Stimulated activated CD8-positive, alpha-beta memory T cell treated with anti-CD3 and anti-CD28 coated beads, Interleukin-15, amount 100 ng/mL, for 4 hours (primary cell): ENCODE measurements around the gene SLC9A9.

Experiments used
- DNase-seq, 2 donors: peaks; one replicate each; pipeline ENCODE4 v3.0.0-alpha.2; 2020; ENCODE audit warnings: low read depth in 2 of 2

SLC9A9 gene

GRCh38 chr3:143843587-143843986, 4.7 kb downstream of the SLC9A9 start:
- DNase-seq, result no peak

DNA sequence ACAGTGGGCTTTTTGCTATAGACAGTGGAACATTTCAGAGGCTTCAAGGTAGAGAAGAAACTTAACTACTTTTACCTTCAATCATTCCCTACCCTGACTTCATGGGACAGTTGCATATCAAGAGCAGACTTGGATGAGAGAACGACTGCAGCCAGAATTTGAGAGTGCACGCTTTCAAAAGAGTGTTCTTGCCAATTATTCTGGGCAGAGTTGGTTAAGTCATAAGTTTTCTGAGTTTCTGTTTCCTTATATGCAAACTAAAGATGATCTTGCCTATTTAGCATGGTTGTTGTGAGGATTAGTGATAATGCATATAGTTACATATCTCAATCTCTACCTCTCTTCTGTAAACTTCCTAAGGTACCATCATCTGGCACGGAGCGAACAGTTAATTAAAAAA, 7.6 kb downstream of the SLC9A9 start:
- no peak for DNase-seq

- no peak for DNase-seq
Observed at GRCh38 chr3:143839980-143840379, 8.3 kb downstream of the SLC9A9 start.

- no peak for DNase-seq
Observed at GRCh38 chr3:143837076-143837475, 11.2 kb downstream of the SLC9A9 start.

DNA sequence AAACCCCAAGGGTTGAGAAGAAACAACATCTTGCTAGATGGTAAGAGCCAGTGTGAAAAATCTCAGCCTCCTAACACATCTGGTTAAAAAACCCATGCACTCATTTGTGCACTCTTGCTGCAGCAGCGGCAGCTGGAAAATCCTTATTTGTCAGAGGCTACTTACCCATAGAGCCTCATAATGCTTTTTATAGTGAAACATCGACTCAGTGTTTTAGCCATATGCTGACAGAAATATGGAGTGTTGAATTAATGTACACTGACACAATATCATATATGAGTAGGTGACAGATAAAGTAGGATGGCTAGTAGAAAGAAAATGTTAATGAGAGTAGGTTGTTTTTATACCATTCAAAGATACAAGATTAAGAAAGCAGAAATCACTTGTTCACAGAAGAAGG, 13.0 kb downstream of the SLC9A9 start:
- no peak for DNase-seq

DNA sequence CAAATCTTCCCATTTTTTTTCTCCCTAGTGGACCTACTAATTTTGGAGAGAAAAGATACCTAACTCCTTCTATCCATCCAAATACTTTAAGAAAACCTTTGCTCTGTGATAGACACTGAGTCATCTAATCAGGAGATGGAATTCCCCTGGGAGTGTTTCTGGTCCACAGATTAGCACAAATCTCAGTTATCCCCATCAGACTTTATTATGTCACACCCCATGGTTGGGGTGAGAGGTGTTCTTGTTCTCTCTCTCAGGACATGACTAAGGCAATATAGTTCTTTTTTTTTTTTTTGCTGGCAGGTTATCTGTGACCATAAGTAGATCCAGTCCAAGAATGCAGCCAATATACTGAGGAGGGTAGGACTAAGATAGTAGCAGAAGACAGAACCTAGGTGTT, 15.8 kb downstream of the SLC9A9 start:
- no peak for DNase-seq

GRCh38 chr3:143831994-143832393, 16.3 kb downstream of the SLC9A9 start:
- no peak for DNase-seq

DNA sequence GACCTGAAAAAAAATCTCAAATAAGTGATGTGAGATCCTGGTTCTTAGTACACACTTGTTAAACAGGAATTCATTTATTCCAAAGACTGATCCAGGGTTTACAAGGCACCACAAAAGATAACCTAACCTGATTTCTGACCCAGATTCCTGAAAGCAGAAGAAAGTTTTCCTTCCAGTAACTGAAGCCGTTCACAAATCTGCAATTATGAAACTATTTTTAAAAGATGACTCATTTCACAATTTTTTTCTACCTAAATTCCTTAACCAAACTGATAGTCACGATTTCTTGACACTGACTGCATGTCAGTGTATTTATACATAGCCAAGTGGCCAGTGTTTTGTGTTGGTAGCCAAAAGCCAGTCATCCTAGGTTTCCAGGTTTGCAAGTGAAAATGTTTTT, 17.1 kb downstream of the SLC9A9 start:
- DNase-seq, result no peak

DNA sequence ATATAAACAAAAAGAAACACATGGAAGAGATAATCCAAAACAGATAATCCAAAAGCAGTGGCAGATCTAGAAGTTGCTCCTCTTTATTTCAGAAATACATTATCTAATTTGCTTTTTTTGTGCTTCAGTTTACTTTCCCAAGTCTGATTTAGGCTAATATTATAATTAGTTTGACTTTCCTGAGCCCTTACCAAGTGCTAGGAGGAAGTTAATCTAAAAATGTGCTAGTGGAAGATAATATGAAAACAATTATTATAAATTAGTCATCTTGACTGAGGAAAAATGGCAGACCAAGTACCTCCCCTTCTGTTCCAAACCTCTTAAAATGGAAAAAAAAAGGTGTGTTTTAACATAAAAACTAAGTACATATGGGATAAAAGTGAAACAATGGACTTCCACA, 17.5 kb downstream of the SLC9A9 start:
- DNase-seq, result no peak

GRCh38 chr3:143830063-143830462, 18.2 kb downstream of the SLC9A9 start:
- no peak for DNase-seq

DNA sequence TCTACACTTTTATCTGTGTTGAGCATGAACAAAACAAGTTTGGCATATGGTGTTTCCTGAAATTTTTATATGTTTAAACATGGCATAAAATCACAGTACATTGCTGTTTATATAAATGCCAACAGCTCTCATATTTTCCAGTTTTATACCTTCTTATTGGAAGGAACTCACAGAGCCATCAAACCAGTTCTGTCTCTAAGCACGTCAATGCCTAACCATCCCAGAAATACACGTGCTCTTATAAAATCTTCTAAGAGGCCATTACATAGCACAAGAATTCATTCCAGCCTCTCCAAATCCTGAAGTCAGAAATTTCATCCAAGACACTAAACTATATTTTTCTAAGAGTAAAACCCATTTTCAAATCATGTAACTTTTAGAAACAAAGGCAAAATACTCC, 20.8 kb downstream of the SLC9A9 start:
- no peak for DNase-seq

DNA sequence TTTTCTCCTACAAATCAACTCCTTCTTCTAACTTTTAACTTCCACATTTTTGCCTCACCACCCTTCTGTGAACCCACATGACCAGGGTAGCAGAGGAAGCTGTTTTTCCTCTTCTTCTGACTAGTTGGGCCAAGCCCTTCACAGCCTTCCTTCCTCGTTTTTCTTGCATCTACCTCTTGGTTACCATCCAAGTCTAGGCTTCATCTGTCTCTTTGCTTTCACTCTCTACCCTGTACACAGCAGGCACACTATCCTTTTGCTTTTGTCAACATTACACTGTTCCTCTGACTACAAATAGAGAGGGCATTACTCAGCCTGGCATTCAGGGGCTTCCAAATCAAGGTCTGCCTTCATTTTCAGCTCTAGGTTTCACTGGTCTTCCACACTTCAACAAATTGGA, 22.0 kb downstream of the SLC9A9 start:
- no peak for DNase-seq

- DNase-seq, result no peak
Observed at GRCh38 chr3:143825513-143825912, 22.8 kb downstream of the SLC9A9 start.

- no peak for DNase-seq
Observed at GRCh38 chr3:143824735-143825385, 23.4 kb downstream of the SLC9A9 start.

- DNase-seq, result no peak
Observed at GRCh38 chr3:143822798-143823197, 25.5 kb downstream of the SLC9A9 start.

- DNase-seq, result no peak
Observed at GRCh38 chr3:143822374-143822773, 25.9 kb downstream of the SLC9A9 start.

DNA sequence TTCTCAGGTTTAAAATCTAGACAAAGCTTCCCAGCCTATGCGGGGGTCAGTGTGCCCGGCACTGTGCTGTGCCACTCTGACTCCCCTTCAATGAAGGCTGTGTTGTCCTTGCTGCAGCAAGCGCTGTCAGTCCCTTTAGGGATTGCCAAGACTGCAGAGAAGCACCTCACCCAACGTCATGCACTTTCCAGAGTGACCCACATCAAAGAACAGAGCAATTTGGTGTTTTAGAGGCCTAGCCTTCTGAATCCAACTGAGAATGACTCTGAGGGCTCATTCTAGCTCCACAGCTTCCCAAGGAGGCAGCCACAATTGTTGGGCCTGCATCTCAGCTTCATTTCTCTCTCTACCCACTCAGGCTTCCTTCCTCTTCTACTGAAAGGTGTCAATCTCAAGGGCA, 26.4 kb downstream of the SLC9A9 start:
- DNase-seq, result no peak

DNA sequence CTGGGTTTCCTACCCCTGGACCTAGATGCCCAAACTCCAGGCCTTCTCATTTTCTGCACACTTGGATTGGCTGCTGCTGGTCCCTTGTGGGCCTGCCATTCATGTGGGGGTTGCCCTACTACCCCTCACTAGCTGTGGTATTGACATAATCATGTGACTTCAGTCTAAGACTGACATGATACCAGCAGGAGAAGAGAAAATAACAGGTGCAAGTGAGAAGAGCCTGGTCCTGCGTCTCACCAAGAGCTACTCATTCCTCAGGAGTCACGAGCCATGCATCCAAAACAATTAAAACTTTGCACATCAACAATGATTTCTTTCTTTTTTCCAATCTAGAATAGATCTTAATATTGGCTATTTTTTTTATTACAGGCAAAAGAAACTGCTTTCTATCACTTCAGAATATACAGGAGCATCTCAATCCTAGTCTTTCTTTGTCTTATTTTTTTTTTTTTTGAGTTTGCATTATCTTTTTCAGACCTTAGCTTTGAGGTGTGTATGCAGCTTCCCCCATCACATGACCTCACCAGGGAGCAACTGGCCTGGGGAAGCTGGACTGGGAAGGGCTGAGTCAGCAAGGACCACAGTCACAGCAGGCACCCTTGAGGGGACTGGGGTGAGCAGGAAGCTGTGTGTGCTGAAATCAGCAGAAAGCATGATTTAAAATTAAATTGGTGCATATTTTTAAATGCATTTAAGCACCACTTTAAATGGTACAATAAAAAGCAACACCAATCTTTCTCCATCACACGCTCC, 27.6 kb downstream of the SLC9A9 start:
- no peak for DNase-seq

DNA sequence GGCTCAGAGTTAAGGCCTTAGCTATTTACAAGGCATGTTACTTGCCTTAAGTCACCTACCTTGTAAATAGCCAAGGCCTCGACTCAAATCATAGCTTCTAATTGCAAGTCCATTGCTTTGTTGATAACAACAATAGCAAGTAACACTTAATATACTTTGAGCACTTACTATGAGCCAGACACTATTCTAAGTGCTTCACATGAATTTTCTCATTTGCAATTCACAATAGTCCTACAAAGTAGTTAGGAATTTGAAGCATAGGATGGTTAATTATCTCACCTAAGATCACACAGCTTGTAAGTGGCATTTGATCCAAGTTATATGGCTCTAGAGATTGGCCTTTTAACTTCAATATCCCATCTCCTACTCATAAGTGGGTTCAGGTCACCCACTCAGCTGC, 28.4 kb downstream of the SLC9A9 start:
- no peak for DNase-seq

GRCh38 chr3:143814443-143814889, 33.8 kb downstream of the SLC9A9 start:
- no peak for DNase-seq

GRCh38 chr3:143812481-143812880, 35.8 kb downstream of the SLC9A9 start:
- DNase-seq, result no peak

DNA sequence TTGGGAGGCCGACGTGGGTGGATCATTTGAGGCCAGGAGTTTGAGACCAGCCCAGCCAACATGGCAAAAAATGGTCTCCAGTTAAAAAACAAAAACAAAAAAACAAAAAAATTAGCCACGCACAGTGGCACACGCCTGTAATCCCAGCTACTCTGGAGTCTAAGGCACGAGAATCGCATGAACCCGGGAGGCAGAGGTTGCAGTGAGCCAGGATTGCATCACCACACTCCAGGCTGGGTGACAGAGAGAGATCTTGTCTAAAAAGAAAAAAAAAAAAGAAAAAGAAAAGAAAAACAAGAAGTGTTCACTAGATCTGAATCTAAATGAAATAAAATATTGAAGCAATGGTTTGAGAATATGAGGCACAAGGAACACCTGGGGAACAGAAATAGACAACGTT, 36.7 kb downstream of the SLC9A9 start:
- DNase-seq, result no peak

GRCh38 chr3:143810953-143811265, 37.4 kb downstream of the SLC9A9 start:
- no peak for DNase-seq
